Astrocyte of the cerebellum (primary cell): ENCODE data around the gene RALGAPA2.

ENCODE experiments used
- DNase-seq: peaks from one replicate; pipeline ENCODE4 v3.0.0-alpha.2; 2011; ENCODE audit warnings: low read depth
- H3K4me3 ChIP-seq: 2 replicates; pipeline ENCODE4 v1.5.1; 2011; ENCODE audit warnings: mild to moderate bottlenecking, low read depth, low read length, moderate library complexity
- in situ Hi-C: cut with HindIII; loops from 2 replicates; pipeline ENCODE4 v1.10.0; 2017; ENCODE audit warnings: low sequenced_read_pairs
- TF ChIP-seq, protein P1 (sequence below): IDR thresholded peaks from 2 replicates; pipeline ENCODE4 v1.5.1; 2012; ENCODE audit warnings: low read length, low read depth, moderate library complexity, mild to moderate bottlenecking; ENCODE audit errors: missing control alignments

The RALGAPA2 gene

GRCh38 chr20:20737158-20737557 is 24.7 kb upstream of the RALGAPA2 start:
- TF ChIP-seq, protein P1, sequence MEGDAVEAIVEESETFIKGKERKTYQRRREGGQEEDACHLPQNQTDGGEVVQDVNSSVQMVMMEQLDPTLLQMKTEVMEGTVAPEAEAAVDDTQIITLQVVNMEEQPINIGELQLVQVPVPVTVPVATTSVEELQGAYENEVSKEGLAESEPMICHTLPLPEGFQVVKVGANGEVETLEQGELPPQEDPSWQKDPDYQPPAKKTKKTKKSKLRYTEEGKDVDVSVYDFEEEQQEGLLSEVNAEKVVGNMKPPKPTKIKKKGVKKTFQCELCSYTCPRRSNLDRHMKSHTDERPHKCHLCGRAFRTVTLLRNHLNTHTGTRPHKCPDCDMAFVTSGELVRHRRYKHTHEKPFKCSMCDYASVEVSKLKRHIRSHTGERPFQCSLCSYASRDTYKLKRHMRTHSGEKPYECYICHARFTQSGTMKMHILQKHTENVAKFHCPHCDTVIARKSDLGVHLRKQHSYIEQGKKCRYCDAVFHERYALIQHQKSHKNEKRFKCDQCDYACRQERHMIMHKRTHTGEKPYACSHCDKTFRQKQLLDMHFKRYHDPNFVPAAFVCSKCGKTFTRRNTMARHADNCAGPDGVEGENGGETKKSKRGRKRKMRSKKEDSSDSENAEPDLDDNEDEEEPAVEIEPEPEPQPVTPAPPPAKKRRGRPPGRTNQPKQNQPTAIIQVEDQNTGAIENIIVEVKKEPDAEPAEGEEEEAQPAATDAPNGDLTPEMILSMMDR, result no peak
- no peak for DNase-seq
- in situ Hi-C loops, result no loop called here
- no peak overlapping the region for H3K4me3 ChIP-seq

DNA sequence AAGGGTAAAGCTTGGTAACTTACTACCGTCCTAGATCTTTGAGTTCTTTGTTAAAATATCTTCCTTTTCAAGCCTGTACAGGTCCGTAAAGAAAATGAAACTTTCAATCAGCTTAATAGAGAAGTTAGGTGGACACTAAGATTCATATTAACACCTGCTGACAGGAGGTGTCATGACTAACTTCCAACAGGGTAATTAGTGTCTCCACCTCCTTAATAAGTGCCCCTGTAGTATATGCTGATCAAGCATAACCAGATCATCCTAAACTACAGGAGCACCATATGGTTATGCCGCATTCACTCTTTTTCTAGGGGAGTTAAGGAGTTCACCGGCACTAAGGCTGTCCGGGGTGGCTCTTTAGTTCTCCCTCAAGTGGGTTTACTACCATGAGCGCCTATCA is 23.9 kb upstream of the RALGAPA2 start:
- H3K4me3 ChIP-seq, result no peak overlapping the region
- DNase-seq, result no peak
- in situ Hi-C loops, result no loop called here
- TF ChIP-seq, protein P1, result no peak

DNA sequence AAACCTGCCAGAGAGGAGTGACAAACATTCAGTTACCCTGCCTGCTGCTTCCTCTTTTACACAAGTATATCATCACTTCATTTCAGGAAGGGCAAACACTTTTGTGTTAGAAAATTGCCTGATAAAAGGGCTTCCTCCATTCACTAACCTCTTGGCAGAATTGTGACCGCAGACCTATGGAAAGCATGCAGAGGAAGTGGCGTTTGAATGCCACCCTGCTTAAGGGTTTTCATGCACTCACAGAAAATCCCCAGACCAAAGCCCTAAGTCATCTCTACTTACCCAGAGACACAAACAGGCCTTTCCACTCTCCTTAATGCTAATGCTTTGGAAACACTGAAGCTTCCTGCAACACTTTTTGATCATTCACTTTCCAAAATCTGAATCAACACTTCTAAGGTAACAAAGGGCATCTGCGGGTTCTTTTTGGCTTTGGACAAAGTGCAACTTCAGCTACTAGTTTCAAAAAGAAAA is 22.1 kb upstream of the RALGAPA2 start:
- DNase-seq, result no peak
- TF ChIP-seq, protein P1, result no peak
- no peak overlapping the region for H3K4me3 ChIP-seq
- in situ Hi-C loops, result no loop called here

- in situ Hi-C loops, result no loop called here
- TF ChIP-seq, protein P1, result no peak
- DNase-seq, result no peak
- H3K4me3 ChIP-seq, result no peak overlapping the region
Observed at GRCh38 chr20:20733943-20734342, 21.5 kb upstream of the RALGAPA2 start.

GRCh38 chr20:20732641-20733040 is 20.2 kb upstream of the RALGAPA2 start:
- DNase-seq, result no peak
- no peak overlapping the region for H3K4me3 ChIP-seq
- TF ChIP-seq, protein P1, result no peak
- in situ Hi-C loops, result no loop called here

GRCh38 chr20:20731945-20732296 is 19.5 kb upstream of the RALGAPA2 start:
- in situ Hi-C loops, result no loop called here
- no peak for DNase-seq
- TF ChIP-seq, protein P1, result no peak

More at GRCh38 chr20:20731945-20732296, 19.5 kb upstream of the RALGAPA2 start:
- no peak overlapping the region for H3K4me3 ChIP-seq
